Pancreas (tissue), 10 donors: ENCODE results near the gene AUTS2. TPM values are rescaled to one million over a fixed set of nuclear protein-coding genes. Genes with fewer than 3 reads are reported as not detected.

Source experiments
- ATAC-seq, 4 donors: fragments of 200-7000 bp; cut with Tn5 transposase; one replicate each; pipeline versions ENCODE4 v1.8.0 to v1.9.1; 2020; ENCODE audit warnings: mild to moderate bottlenecking in 4 of 4, moderate library complexity in 4 of 4
- DNase-seq, 6 donors: peaks; one replicate each; pipeline ENCODE4 v3.0.0-alpha.2; 2020
- FAIRE-seq: peaks from 2 replicates; lab custom pipeline; 2012; peaks lifted over from hg19 to GRCh38; lab: Jason Lieb, UNC
- H3K27ac ChIP-seq, 4 donors: fragments of 200-600 bp; sonication (generic); 1 replicate in 3 of 4; 2 replicates in 1 of 4; pipeline versions ENCODE4 v1.5.0 to v1.8.0; 2020
- H3K27me3 ChIP-seq, 4 donors: fragments of 200-600 bp; one replicate each; pipeline ENCODE4 v1.8.0; 2021
- H3K36me3 ChIP-seq, 3 donors: fragments of 200-600 bp; sonication (generic) in 1 of 3; one replicate each; pipeline versions ENCODE4 v1.5.0 to v1.8.0; 2020 to 2021
- H3K4me1 ChIP-seq, 3 donors: fragments of 200-600 bp; one replicate each; pipeline ENCODE4 v1.8.0; 2021
- H3K4me3 ChIP-seq, 4 donors: fragments of 200-600 bp; sonication (generic) in 2 of 4; one replicate each; pipeline versions ENCODE4 v1.5.0 to v1.8.0; 2020 to 2021
- H3K9me3 ChIP-seq, 4 donors: fragments of 200-600 bp; one replicate each; pipeline ENCODE4 v1.8.0; 2021
- WGBS, 2 donors: extraction: QIAGEN DNeasy Blood & Tissue Kit; methylation state at CpG; one replicate each; pipeline ENCODE4 v1.1.7; 2013; 5-methylcytosine and 5-hydroxymethylcytosine counted together
- intact Hi-C, 3 donors: fragments of 100-400 bp; cut with DNase I; formaldehyde crosslinking; loops; one replicate each; pipeline versions ENCODE4 v1.11.1 to v1.14.2; 2022
- polyA plus RNA-seq, 2 donors: library from polyadenylated mRNA; stranded (reverse); fragments of 200-250 nt; gene quantifications; one replicate each; pipeline ENCODE4 v1.2.3, GENCODE V29; 2013
- total RNA-seq, 6 donors: library from RNA; stranded (reverse); fragmentation: NEBNext Ultra II Directional in 4 of 6; extraction: Animal tissue kit (Norgen Biotek cat#: 25700) in 4 of 6; gene quantifications; one replicate each; pipeline versions ENCODE4 v1.2.1 to v1.2.4, GENCODE V29; 2021 to 2023
- TF ChIP-seq, protein P1 (sequence below), 4 donors: fragments of 200-600 bp; sonication (generic) in 3 of 4; IDR thresholded peaks; one replicate each; pipeline versions ENCODE4 v1.5.0 to v1.8.0; 2021; ENCODE audit warnings: antibody characterized with exemption in 4 of 4
- donor health status: healthy with polysubstance abuse.
- donor health status: DM: no; HTN: no; CAD: no; lungs with moderate emphysema.
- donor health status: DM: no; HTN: no; CAD: no.
- donor health status: control.
- donor health status: control.
- donor health status: Bipolar disorder and iron deficiency.
- donor health status: DM: yes; HTN: yes; CAD: no.
- donor health status: DM: no; HTN: no; CAD: no.
- donor health status: DM: no; HTN: no; CAD: no.
- donor health status: DM: yes; HTN: yes; CAD: no.

AUTS2 gene
- total and polyA plus RNA-seq, 8 donors = 5.8 to 16.8 (median 9.9) TPM

DNA sequence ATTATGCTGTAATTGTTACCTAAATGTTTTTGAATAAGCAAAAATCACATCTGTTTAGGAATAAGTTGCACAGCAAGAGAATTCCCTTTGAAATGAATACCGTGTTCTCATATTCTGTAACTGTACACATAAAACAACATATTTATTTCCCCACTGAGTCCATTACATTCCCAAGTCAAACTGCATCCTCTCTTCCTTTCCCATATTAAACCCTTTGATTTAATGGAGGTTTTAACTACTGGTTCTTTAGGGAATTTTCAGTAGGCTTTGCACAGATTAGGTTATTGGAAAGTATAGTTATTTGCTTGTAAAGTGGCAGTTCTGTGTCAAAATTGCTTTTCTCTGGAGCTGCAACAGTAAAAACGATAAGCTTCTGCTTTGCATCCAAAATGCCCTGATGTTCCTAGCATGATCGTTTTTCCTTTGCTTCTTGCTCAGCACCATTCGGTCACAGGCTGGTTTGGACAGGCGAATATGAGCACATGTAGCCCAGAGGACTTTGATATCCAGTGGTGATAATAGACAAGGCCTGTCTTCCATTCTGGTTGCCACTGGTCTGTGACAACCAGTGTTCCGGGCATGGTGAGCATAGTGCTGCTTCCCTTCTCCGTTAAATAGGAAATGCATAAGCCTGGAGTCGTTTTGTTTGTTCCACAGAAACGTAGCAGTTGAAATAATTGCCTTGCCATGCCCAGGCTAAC lies 696.1 kb downstream of the AUTS2 start:
- TF ChIP-seq, protein P1, sequence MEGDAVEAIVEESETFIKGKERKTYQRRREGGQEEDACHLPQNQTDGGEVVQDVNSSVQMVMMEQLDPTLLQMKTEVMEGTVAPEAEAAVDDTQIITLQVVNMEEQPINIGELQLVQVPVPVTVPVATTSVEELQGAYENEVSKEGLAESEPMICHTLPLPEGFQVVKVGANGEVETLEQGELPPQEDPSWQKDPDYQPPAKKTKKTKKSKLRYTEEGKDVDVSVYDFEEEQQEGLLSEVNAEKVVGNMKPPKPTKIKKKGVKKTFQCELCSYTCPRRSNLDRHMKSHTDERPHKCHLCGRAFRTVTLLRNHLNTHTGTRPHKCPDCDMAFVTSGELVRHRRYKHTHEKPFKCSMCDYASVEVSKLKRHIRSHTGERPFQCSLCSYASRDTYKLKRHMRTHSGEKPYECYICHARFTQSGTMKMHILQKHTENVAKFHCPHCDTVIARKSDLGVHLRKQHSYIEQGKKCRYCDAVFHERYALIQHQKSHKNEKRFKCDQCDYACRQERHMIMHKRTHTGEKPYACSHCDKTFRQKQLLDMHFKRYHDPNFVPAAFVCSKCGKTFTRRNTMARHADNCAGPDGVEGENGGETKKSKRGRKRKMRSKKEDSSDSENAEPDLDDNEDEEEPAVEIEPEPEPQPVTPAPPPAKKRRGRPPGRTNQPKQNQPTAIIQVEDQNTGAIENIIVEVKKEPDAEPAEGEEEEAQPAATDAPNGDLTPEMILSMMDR (IDR thresholded peaks at IDR 0.05) = no peak
- H3K4me1 ChIP-seq = no peaks in the 10 kb centered on the region
- DNase-seq (no peak), ATAC-seq (no peak), FAIRE-seq (no peak)
- H3K27ac ChIP-seq = no peak overlapping the region
- H3K9me3 ChIP-seq = no peaks in the 10 kb centered on the region
- 68 to 71% methylated on average over 9 of the region's 9 CpGs for WGBS, 2 donors
- no peaks in the 10 kb centered on the region for H3K36me3 ChIP-seq
- intact Hi-C loops = no loop called here
- no peak overlapping the region for H3K4me3 ChIP-seq
- H3K27me3 ChIP-seq = no peaks in the 10 kb centered on the region

DNA sequence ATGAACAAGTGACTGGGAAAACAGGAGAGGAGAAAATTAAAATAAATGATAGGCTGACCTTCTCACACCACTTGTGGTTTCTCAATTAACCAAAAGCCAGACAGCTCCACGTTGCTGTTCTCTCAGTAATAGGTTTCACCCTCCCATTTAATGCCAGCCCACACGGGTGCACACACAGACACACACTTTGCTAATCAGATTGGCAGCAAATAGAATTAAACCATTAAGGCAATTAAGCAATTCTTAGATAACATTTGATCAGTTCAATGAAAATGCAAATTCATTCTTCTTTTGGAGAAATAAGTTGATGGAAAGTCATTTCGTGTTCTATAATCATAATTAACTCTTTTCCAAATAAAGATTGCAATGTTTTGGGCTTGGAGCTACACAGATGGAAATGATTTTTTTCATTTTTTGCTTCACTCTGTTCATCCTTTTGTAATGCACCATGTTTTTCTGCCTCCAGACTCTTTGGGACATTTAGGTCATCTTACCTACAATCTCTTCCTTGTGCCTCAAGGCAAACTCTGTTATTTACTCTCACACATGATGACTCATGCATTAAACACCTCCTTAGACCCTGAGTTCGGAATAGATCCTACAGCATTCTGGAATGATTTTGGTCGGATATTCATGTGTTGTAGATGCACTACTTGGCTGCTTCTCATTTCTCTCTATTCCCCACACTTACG lies 700.7 kb downstream of the AUTS2 start:
- Histone ChIP-seq H3K4me1 (no peaks in the 10 kb centered on the region), H3K36me3 (no peaks in the 10 kb centered on the region), H3K27ac (no peak overlapping the region), H3K4me3 (no peak overlapping the region), H3K9me3 (no peaks in the 10 kb centered on the region), H3K27me3 (no peaks in the 10 kb centered on the region)
- FAIRE-seq = no peak
- TF ChIP-seq, protein P1 (IDR thresholded peaks at IDR 0.05) = no peak
- no peak for ATAC-seq
- intact Hi-C loops = no loop called here
- 47 to 64% methylated on average over 6 of the region's 6 CpGs for WGBS, 2 donors
- DNase-seq = no peak

DNA sequence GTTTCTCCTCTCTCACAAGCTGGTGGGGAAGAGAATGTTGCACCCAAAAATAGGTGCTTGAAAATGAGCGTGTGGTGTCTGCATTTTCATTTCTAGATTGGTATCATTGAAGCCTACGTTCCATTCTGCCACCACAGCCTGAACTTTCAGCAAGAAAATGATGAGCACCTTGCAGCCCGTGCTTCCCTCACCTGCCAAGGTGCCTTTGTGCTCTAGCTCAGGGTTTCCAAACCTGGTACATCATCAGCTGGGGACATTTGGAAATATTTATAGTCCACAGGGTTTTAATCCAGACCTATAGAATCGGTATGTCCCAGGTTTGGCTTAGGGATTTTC lies 701.2 kb downstream of the AUTS2 start:
- Histone ChIP-seq H3K27me3 (no peaks in the 10 kb centered on the region), H3K9me3 (no peaks in the 10 kb centered on the region), H3K4me1 (no peaks in the 10 kb centered on the region), H3K27ac (no peak overlapping the region), H3K4me3 (no peak overlapping the region), H3K36me3 (no peaks in the 10 kb centered on the region)
- FAIRE-seq (no peak), DNase-seq (no peak), ATAC-seq (no peak)
- intact Hi-C loops = no loop called here
- TF ChIP-seq, protein P1 (IDR thresholded peaks at IDR 0.05) = no peak
- WGBS, 2 donors = 76 to 91% methylated on average over 4 of the region's 4 CpGs

DNA sequence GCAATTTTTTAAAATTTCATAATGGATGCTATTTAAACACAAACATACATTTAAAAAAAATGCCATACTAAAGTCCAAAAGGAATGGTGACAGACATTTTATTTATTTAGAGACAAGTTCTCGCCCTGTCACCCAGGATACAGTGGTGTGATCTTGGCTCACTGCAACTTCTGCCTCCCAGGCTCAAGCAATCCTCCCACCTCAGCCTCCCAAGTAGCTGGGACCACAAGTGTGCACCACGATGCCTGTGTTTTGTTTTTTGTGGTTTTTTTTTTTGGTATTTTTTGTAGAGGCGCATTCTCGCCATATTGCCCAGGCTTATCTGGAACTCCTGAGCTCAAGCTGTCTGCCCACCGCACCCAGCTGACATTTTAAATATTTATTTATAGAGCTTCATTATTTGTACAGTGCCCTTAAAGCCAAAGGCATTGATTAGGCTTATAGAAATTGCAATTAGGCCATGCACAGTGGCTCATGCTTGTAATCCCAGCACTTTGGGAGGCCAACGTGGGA lies 703.5 kb downstream of the AUTS2 start:
- WGBS, 2 donors = 71 to 78% methylated on average over 6 of the region's 6 CpGs
- intact Hi-C loops = no loop called here
- Histone ChIP-seq H3K27me3 (no peaks in the 10 kb centered on the region), H3K36me3 (no peaks in the 10 kb centered on the region), H3K4me1 (no peaks in the 10 kb centered on the region), H3K4me3 (no peak overlapping the region), H3K9me3 (no peaks in the 10 kb centered on the region), H3K27ac (no peak overlapping the region)
- ATAC-seq (no peak), DNase-seq (no peak), FAIRE-seq (no peak)
- TF ChIP-seq, protein P1 (IDR thresholded peaks at IDR 0.05) = no peak

DNA sequence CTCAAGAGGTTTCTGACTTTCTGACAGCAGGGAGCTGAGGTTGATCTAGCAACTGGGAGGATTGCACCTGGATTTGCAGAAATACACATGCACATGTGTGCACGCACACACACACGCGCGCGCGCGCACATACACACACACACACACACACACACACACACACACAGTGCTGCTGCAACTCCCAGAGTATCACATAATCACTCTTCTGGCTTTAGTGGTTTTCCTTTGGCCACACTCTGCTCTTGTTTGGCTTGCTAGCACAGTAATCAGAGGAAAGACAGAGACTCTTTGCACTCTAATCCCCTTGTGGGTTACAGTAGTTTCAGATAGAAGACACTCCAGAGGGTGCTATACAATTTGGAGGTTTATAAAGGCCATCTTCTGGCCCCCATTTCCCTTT lies 705.0 kb downstream of the AUTS2 start:
- Histone ChIP-seq H3K36me3 (no peaks in the 10 kb centered on the region), H3K27ac (no peak overlapping the region), H3K9me3 (no peaks in the 10 kb centered on the region), H3K27me3 (no peaks in the 10 kb centered on the region), H3K4me1 (no peaks in the 10 kb centered on the region), H3K4me3 (no peak overlapping the region)
- intact Hi-C loops = no loop called here
- FAIRE-seq = no peak
- no peak for ATAC-seq
- WGBS, 2 donors = 92 to 100% methylated on average over 1 to 7 of the region's 7 CpGs
- TF ChIP-seq, protein P1 (IDR thresholded peaks at IDR 0.05) = no peak
- DNase-seq = no peak
